ENCODE measurements around the gene SLC5A10. TPM values are rescaled to one million over a fixed set of nuclear protein-coding genes. Genes with fewer than 3 reads are reported as not detected.

The SLC5A10 gene
- total RNA-seq, 6 donors from 2014 or later, result not detected

DNA sequence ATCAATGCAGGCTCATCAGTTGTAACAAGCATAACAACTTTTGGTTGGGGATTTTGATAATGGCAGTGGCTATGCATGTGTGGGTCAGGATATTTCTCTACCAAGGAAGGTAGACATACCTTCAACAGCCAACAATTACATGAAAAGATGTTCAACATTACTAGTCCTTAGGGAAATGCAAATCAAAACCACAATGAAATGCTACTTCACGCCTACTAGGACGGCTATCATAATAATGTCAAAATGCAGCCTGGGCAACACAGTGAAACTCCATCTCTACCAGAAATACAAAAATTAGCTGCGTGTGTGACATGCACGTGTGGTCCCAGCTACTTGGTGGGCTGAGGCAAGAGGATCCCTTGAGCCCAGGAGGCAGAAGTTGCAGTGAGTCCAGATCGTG is 7.3 kb upstream of the SLC5A10 start:
- H3K27ac ChIP-seq, result no peak overlapping the region
- WGBS, 2 donors, result 79 to 82% methylated on average over 5 of the region's 5 CpGs
- H3K36me3 ChIP-seq, result no peaks in the 10 kb centered on the region
- no peak overlapping the region for H3K4me3 ChIP-seq
- H3K9me3 ChIP-seq, result no peaks in the 10 kb centered on the region
- DNase-seq, result no peak
- ATAC-seq (ENCODE audit: low FRiP score in 2 of 2), result no peak
- TF ChIP-seq, protein P1, sequence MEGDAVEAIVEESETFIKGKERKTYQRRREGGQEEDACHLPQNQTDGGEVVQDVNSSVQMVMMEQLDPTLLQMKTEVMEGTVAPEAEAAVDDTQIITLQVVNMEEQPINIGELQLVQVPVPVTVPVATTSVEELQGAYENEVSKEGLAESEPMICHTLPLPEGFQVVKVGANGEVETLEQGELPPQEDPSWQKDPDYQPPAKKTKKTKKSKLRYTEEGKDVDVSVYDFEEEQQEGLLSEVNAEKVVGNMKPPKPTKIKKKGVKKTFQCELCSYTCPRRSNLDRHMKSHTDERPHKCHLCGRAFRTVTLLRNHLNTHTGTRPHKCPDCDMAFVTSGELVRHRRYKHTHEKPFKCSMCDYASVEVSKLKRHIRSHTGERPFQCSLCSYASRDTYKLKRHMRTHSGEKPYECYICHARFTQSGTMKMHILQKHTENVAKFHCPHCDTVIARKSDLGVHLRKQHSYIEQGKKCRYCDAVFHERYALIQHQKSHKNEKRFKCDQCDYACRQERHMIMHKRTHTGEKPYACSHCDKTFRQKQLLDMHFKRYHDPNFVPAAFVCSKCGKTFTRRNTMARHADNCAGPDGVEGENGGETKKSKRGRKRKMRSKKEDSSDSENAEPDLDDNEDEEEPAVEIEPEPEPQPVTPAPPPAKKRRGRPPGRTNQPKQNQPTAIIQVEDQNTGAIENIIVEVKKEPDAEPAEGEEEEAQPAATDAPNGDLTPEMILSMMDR (IDR thresholded peaks at IDR 0.05), result no peak
- no peak for TF ChIP-seq EP300 (IDR thresholded peaks at IDR 0.05)
- H3K27me3 ChIP-seq, result no peaks in the 10 kb centered on the region
- no peaks in the 10 kb centered on the region for H3K4me1 ChIP-seq

DNA sequence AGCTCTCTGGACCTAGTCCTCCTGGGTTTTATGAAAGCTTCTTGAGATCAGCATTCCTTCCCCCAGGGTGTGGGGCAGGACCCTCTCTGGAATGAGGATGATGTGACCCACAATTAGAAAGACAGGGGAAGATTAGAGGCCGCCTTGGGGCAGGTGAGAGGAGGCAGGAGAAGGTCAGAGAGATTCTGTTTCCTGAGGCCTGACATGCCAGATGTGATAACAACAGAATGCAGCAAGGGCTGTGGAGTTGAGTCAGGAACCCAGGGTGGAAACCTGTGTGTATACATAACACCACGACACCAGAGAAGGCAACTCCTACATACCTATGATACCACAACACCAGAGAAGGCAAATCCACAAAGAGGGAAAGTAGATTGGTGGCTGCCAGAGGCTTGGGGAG is 5.4 kb upstream of the SLC5A10 start:
- ATAC-seq (ENCODE audit: low FRiP score in 2 of 2) (no peak), DNase-seq (no peak)
- H3K4me1 ChIP-seq, result no peaks in the 10 kb centered on the region
- H3K4me3 ChIP-seq, result no peak overlapping the region
- no peaks in the 10 kb centered on the region for H3K27me3 ChIP-seq
- 60 to 76% methylated on average over 2 of the region's 2 CpGs for WGBS, 2 donors
- no peaks in the 10 kb centered on the region for H3K9me3 ChIP-seq
- H3K36me3 ChIP-seq, result no peaks in the 10 kb centered on the region
- TF ChIP-seq POLR2A (IDR thresholded peaks at IDR 0.05), result no peak
- no peak for TF ChIP-seq EP300 (IDR thresholded peaks at IDR 0.05)
- TF ChIP-seq, protein P1 (IDR thresholded peaks at IDR 0.05), result no peak
- no peak for TF ChIP-seq POLR2AphosphoS5 (IDR thresholded peaks at IDR 0.05)
- no peak overlapping the region for H3K27ac ChIP-seq

DNA sequence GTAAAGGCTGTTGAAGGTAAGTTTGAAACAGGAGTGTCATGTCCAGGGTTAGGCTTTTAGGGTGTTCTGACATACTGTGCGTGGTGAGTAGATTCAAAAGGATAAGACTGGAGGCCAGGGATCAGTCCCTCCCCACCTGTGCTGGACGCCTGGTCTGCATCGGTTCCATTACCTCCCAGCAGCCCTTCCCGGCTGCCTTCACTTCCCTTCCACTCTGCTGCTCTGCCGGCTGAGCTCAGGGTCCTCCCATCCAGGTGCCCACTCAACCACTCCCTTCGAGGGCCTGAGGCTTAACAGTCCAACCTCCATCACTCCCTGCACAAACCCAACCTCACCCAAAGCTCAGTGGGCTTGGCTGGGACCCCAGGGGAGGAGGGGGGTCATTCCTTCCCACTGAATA is 4.1 kb upstream of the SLC5A10 start:
- Histone ChIP-seq H3K9me3 (no peaks in the 10 kb centered on the region), H3K4me1 (no peaks in the 10 kb centered on the region), H3K27me3 (no peaks in the 10 kb centered on the region), H3K36me3 (no peaks in the 10 kb centered on the region), H3K27ac (no peak overlapping the region), H3K4me3 (no peak overlapping the region)
- TF ChIP-seq POLR2AphosphoS5 (IDR thresholded peaks at IDR 0.05) (no peak), POLR2A (IDR thresholded peaks at IDR 0.05) (no peak), EP300 (IDR thresholded peaks at IDR 0.05) (no peak)
- TF ChIP-seq, protein P1 (IDR thresholded peaks at IDR 0.05), result no peak
- 75 to 83% methylated on average over 6 of the region's 6 CpGs for WGBS, 2 donors
- ATAC-seq (ENCODE audit: low FRiP score in 2 of 2) (peak in 1 of 2 donors; percentile 38), DNase-seq (no peak)

DNA sequence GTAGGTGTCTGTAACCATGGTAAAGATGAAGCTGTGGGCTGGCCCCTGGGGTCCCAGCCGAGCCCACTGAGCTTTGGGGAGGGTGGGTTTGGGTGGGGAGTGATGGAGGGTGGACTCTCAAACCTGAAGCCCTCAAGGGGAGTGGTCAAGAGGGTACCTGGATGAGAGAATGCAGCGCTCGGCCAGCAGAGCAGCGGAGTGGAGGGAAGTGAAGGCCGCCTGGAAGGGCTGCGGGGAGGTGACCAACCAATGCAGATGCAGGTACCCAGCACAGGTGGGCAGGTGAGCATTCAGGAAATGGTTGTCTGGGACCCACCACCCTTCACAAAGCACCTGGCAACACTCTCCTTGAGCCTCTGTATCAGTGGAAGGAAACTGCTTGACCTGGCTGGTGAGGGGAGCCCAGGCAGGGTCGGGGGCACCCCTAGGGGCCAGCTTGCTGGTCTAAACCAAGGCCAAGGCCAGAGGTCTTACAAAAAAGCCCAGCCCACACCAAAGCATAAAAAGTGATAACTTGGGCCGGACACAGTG is 3.4 kb upstream of the SLC5A10 start:
- 79 to 83% methylated on average over 7 to 8 of the region's 8 CpGs for WGBS, 2 donors
- H3K27ac ChIP-seq, result no peak overlapping the region
- H3K9me3 ChIP-seq, result no peaks in the 10 kb centered on the region
- H3K27me3 ChIP-seq, result no peaks in the 10 kb centered on the region
- DNase-seq, result no peak
- no peaks in the 10 kb centered on the region for H3K4me1 ChIP-seq
- TF ChIP-seq POLR2A (IDR thresholded peaks at IDR 0.05) (no peak), POLR2AphosphoS5 (IDR thresholded peaks at IDR 0.05) (no peak), EP300 (IDR thresholded peaks at IDR 0.05) (no peak)
- TF ChIP-seq, protein P1 (IDR thresholded peaks at IDR 0.05), result no peak
- H3K4me3 ChIP-seq, result no peak overlapping the region
- no peaks in the 10 kb centered on the region for H3K36me3 ChIP-seq
- ATAC-seq (ENCODE audit: low FRiP score in 2 of 2), result no peak

DNA sequence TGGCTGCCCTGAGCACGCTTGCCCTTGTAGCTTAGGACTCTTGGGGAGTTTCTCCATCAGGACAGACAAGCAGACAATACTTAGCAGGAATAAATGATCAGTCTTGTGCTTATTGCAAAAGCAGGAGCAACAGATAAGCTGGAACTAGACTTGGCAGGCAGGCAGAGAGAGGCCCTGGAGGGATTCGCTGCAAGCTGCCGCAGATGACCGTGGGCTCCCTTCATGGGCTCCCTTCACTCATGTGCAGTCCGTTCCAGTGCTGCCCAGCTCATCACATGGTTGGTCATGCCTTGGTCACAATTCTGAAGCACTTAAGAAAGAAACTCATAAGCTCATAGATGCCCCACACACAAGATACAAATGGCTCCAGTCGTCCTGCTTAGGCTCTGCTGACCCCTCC is 2.4 kb upstream of the SLC5A10 start:
- no peaks in the 10 kb centered on the region for H3K36me3 ChIP-seq
- H3K4me3 ChIP-seq, result no peak overlapping the region
- no peak for ATAC-seq (ENCODE audit: low FRiP score in 2 of 2)
- no peaks in the 10 kb centered on the region for H3K9me3 ChIP-seq
- no peak for TF ChIP-seq POLR2A (IDR thresholded peaks at IDR 0.05)
- TF ChIP-seq, protein P1 (IDR thresholded peaks at IDR 0.05), result no peak
- no peak for TF ChIP-seq EP300 (IDR thresholded peaks at IDR 0.05)
- no peak for TF ChIP-seq POLR2AphosphoS5 (IDR thresholded peaks at IDR 0.05)
- 79 to 87% methylated on average over 2 to 6 of the region's 6 CpGs for WGBS, 2 donors
- H3K4me1 ChIP-seq, result no peaks in the 10 kb centered on the region
- DNase-seq, result no peak
- no peak overlapping the region for H3K27ac ChIP-seq
- no peaks in the 10 kb centered on the region for H3K27me3 ChIP-seq
